SK-N-MC (cell line): Measurements from ENCODE around the gene RPL37.

ENCODE experiments used
- EZH2 ChIP-seq: fragments of 200-600 bp; sonication (generic); IDR thresholded peaks from one replicate; pipeline ENCODE4 v1.6.1; 2017; ENCODE audit warnings: antibody characterized with exemption
- FOXP2 ChIP-seq: optimal IDR thresholded peaks from 2 replicates; pipeline ENCODE3; 2011; ENCODE audit warnings: mild to moderate bottlenecking, moderate library complexity; ENCODE audit not compliant: insufficient read depth; ENCODE audit errors: extremely low read length, control extremely low read depth
- POLR2AphosphoS5 ChIP-seq: IDR thresholded peaks from 2 replicates; pipeline ENCODE4 v1.6.1; 2012; ENCODE audit warnings: mild to moderate bottlenecking, low read depth, low read length, borderline replicate concordance

DNA sequence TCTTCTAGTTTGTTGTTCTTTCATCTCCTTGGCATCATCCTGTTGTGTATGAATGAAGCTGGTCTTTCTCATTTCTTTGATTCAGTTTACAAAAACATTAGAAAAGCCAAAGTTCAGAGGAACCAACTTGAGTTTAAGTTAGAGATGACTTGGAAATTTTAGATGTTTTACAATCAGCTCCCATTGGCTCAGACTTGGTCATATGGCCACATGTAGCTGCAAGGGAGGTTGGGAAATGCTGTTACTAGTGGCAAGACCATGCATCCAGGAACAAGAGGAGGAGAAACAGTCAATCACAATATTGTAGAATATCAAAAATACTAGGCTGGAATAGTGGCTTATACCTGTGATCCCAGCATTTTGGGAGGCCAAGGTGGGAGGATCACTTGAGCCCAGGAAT is 25.7 kb upstream of the RPL37 start:
- TF ChIP-seq EZH2 (no peak), POLR2AphosphoS5 (no peak), FOXP2 (no peak)
